NCI-H1092 (cell line): Measurements from ENCODE around the gene TYK2.

Experiments
- DNase-seq: peaks from one replicate; lab custom pipeline; 2025; lab: John Stamatoyannopoulos, UW

TYK2 gene

DNA sequence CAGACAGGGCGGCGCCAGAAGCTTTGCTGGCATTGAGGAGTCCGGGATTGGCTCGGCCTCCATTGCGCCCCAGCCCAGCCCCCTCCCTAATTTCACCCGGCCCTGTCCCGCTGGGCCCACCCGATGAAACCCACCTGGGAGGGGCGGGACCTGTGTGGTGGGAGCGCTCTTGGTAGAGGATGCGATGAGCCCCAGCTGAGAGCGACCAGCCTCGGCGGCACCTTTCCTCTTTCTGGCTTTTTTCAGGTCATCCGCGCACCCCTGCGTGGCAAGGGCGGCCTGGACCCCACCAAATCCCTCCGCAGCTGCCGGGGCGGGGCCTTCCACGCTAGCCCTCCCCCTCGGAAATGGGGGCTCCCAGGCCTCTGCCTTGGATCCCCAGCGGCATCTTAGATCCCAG lies 70.9 kb downstream of the TYK2 start, which contains the start of gene ZGLP1:
Gene ZGLP1, minus strand, starts transcription at position 393 of the 400 bp plus-strand sequence.
- DNase-seq: no peak

DNA sequence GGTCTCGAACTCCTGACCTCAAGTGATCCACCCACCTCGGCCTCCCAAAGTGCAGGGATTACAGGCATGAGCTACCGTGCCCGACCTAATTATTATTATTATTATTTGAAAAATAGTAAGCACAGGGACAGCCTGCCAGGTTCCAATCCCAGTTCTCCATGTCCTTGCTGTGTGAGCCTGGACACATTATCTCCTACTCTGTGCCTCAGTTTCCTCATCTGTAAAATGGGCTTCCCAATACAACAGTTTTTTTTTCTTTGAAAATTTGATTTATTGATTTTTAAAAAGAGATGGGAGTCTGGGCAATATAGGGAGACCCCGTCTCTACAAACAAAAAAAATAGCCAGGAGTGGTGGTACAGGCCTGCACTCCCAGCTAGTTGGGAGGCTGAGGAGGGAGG lies 74.0 kb downstream of the TYK2 start:
- DNase-seq: no peak

DNA sequence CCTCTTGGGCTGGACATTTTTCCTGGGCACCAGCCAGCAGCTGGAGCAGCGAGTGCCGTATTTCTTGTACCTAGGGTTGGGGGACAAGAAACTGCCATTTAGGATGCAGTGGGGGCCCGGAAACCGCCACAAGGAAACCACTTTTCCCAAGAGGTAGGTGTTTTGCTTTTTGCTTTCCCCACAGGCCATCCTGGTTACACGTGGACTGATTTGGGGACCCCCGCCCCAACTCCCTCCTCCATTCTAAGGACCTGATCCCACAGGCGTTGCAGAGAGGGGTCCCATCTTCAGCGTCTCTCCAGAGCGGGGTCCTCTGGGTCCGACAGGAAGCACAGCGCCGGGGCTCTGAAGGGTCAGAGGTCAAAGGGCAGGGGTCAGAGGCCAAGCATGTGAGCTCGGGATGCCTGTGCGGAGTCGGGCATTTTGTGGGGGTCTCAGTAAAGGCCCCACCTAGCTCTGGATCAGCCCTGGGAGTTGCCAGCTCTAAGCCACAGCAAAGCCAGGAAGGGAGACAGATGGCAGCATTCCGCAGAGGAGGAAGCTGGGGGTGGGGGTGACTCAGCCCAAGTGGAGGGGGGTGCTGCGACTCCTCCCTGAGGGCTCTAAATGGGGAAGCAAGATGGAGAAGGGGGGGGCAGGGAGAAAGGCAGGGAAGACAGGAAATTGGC lies 75.1 kb downstream of the TYK2 start:
- no peak for DNase-seq
